Measurements from ENCODE around the gene ZMYND12. TPM values are rescaled to one million over a fixed set of nuclear protein-coding genes. Genes with fewer than 3 reads are reported as not detected.
"Not testable (repeated sequence)": the region's sequence is repeated elsewhere in the genome, so short reads cannot be mapped to it uniquely, and the experiment has no call there.

Gene ZMYND12, protein sequence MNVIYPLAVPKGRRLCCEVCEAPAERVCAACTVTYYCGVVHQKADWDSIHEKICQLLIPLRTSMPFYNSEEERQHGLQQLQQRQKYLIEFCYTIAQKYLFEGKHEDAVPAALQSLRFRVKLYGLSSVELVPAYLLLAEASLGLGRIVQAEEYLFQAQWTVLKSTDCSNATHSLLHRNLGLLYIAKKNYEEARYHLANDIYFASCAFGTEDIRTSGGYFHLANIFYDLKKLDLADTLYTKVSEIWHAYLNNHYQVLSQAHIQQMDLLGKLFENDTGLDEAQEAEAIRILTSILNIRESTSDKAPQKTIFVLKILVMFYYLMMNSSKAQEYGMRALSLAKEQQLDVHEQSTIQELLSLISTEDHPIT
- 1 to 10 TPM; 4.0 to 5.5 (median 4.6) TPM for polyA plus RNA-seq (ENCODE audit: insufficient read length in 3 of 3)

DNA sequence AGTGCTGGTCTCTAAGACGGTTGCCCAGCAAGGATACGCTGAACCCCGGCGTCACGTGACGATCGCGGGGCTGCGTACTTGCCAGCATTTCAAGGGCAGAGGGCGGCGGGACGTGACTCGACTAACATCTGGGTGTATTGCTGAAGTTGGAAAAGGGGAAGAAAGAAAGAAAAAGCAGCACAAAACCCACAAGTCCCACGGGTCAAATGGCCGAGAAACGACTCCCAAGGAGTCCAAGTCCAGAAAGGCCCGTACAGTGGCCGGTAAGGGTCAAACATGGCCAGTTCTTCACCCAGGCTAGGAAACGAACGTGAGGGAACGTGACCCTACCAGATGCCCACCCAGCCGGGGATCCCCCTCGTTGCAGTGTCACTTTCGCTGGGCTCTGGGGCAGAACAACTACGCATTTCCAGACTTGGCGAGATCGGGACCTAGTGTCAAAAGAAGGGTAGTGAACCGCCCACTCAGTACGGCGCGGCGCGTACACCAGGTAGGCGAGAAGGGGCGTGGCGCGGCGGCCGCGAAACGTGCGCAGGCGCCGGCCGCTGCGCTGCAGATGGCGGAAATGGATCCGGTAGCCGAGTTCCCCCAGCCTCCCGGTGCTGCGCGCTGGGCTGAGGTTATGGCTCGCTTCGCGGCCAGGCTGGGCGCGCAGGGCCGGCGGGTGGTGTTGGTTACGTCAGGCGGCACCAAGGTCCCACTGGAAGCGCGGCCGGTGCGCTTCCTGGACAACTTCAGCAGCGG lies at the start of gene ZMYND12, which contains the start of gene PPCS:
Gene ZMYND12 (minus strand): TSS at position 13 of the 744 bp plus-strand sequence. CDS start 25 bp downstream, outside the sequence.
Gene PPCS (plus strand): TSS at position 534 of the 744 bp plus-strand sequence. CDS start 23 bp downstream, at position 557.
- peak; percentile 80 to 85 (median 84) for DNase-seq (ENCODE audit: low read depth in 3 of 3, low spot score in 2 of 3)

DNA sequence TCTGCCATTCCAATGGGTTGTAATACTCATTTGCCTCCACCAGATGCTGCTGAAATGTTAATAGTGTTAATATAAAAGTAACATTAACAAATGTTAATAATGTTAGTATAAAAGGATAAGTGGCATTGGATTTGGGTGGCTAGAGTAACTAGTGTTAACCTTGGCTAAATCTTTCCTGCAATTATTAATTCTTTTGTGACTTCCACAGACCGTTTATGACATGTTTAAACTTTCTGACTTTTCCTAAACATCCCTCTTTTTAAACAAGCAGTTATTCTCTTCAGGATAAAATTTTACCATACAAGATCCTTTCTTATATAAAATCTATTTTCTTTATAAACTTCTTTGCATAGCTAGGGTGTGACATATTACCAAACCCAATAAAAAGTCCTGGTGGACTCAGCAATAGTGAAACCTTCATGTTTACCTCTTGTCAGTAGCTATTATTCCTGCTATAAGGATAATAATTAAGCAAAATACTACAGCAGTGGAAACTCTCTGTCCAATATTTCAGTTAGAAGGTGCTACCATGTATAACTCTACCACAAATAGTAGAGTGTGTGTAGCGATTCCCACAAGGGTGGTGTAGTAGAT lies 48.8 kb upstream of the ZMYND12 start:
- no peak for DNase-seq (ENCODE audit: low read depth in 3 of 3, low spot score in 2 of 3)

DNA sequence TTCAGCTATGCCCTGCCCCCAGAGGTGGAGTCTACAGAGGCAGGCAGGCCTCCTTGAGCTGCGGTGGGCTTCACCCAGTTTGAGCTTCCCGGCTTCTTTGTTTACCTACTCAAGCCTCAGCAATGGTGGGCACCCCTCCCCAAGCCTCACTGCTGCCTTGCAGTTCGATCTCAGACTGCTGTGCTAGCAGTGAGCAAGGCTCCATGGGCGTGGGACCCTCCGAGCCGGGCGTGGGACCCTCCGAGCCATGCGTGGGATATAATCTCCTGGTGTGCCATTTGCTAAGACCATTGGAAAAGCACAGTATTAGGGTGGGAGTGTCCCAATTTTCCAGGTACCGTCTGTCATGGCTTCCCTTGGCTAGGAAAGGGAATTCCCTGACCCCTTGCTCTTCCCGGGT lies 46.2 kb upstream of the ZMYND12 start:
- not testable (repeated sequence) for DNase-seq (ENCODE audit: low read depth in 3 of 3, low spot score in 2 of 3)

DNA sequence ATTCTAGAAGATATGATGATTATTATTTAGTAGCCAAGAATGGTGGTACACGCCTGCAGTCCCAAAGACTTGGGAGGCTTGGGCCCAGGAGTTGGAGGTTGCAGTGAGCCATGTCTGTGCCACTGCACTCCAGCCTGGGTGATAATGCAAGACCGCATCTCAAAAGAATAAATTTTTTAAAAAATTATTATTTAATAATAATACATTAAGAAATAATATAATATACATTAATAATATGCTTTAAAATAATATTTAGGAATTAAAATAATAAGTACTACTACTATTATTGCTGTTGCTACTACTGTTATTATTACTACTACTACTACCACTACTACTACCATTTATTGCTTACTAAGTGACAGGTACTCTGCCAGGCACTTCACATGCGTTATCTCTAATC lies 34.4 kb upstream of the ZMYND12 start:
- no peak for DNase-seq (ENCODE audit: low read depth in 3 of 3, low spot score in 2 of 3)

DNA sequence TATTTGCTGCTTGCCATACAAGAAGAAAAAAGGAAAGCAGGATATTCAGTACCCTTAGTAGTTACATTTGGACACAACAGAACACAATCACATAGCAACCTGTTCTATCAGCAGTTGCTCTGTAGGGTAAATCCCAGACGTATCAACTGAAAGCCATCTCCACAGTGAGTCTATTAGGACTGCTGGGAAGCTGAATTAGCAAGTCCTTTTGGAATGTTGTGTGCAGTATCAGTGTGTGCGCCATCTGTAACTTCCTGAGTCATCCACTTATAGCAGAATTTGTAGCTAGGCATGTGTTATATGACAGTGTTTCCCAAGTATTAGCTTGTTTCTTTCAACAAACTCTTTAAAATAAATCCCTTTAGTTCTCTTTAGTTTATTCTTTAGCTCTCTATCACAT lies 28.6 kb upstream of the ZMYND12 start:
- DNase-seq (ENCODE audit: low read depth in 3 of 3, low spot score in 2 of 3) = no peak

DNA sequence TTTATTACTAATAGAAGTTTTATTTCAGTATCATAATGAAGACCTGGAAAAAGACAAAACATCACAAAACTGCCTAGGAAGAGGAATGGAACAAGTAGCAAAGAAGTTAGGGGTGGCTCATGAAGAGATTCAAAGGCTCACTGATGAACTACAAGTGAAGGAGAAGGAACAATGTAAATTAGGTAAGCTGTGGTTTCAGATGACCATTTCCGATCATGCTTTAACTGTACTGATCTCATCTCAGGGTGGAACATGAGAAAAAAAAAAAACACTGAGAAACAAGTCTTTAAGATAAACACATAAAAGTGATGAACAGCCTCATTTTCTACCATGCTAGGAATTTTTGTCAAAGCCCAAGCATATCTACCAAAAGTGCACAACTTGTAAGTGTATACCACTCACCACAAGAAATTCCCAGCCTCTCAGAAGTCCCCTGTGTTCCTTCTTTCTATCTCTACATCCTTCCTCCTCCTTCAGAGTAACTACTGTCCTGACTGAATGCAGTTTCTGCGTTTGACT lies 26.9 kb upstream of the ZMYND12 start:
- DNase-seq (ENCODE audit: low read depth in 3 of 3, low spot score in 2 of 3) = no peak

DNA sequence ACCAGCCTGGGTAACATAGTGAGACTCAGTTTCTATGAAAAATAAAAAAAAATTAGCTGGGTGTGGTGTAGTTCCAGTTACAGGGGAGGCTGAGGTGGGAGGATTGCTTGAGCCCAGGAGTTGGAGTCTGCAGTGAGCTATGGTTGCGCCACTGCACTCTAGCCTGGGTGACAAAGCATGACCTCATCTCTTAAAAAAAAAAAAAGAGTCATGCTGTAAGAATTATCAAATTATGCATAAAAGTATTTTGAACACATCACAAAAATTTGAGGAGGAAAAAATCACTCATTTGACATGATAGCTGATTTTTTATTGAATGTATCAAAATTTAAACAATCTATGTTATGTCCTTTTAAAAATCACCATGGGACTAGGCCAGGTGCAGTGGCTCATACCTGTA lies 25.1 kb upstream of the ZMYND12 start:
- DNase-seq (ENCODE audit: low read depth in 3 of 3, low spot score in 2 of 3) = no peak

DNA sequence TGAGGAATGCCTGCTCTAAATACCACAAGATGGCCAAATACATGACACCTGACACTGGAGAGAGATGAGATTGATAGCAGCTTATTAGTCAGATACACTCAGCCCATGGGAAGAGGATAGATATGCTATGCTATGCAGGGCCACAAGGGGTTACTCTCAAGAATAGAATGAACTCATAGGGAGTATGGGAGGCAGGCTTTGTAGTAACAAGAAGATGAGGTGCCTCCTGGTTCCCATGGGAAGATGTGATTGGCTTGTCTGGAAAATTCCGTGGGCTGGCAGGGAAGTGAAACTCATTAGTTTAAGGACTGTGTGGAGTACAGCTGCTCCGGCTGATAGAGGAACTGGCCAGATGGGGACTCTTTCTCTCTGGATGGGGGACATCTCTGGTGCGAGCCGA lies 23.8 kb upstream of the ZMYND12 start:
- no peak for DNase-seq (ENCODE audit: low read depth in 3 of 3, low spot score in 2 of 3)

DNA sequence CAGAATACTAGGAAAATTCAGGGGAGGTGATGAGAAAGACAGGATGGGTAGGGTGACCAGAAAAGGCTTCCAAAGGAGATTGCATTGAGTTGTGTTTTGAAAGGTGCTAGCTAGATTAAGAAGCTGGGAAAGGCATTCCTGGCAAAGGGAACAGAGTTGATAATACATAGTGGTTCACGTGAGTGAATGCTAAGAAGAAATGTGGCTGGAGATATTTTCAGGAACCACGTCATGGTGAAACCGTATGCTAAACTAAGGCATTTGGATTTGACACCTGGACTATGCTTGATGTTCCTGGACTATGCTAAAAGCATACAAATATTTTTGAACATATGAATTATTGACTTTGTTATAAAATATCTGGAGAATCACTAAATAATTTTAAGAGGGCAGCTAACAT lies 22.0 kb upstream of the ZMYND12 start:
- no peak for DNase-seq (ENCODE audit: low read depth in 3 of 3, low spot score in 2 of 3)

DNA sequence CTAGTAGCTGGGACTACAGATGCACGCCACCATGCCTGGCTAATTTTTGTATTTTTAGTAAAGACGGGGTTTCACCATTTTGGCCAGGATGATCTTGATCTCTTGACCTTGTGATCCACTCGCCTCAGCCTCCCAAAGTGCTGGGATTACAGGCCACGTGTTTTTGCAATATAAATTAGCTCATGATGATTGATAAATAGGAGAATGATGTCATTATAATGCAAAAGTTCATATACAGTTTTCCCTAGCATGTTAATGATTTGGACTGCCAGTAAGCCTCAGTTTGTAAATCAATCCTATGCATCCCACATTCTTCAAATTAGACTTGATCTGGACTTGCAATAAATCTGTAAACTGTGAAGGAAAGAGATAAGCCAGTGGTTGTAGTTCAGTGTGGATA lies 21.5 kb upstream of the ZMYND12 start:
- not testable (repeated sequence) for DNase-seq (ENCODE audit: low read depth in 3 of 3, low spot score in 2 of 3)

DNA sequence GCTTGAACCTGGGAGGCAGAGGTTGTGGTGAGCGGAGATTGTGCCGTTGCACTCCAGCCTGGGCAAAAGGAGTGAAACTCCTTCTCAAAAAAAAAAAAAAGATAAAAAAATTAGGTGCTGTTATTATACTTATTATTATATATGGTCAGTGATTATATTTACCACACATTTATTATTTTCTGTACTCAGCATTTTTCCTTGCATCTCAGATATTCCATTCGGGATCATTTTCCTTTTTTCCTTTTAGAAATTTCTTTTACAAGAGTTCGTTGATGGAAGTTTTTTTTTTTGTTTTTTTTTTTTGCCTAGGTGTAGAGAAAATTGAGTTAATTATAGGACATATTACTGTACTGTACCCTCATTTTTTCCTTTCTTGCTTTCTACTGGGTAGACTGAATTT lies 20.8 kb upstream of the ZMYND12 start:
- DNase-seq (ENCODE audit: low read depth in 3 of 3, low spot score in 2 of 3) = no peak

DNA sequence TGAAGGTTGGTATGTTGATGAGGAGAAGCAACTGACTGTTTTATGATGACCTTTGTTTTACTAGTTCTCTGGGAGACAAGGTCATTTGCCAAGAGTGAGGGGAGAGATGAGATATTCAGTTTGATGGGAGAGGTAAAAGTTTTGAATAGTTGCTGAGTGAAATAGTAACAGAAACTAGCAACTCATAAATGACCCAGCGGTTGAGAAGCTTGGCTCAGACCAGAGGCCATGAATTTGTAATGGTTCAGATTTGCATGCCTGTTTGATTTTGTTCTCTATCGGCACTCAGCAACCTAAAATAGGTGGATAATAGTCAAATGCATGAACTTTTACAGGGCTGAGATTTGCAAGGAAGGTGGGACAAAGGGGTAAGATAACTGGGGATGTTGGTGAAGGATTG lies 13.9 kb upstream of the ZMYND12 start:
- DNase-seq (ENCODE audit: low read depth in 3 of 3, low spot score in 2 of 3) = no peak

DNA sequence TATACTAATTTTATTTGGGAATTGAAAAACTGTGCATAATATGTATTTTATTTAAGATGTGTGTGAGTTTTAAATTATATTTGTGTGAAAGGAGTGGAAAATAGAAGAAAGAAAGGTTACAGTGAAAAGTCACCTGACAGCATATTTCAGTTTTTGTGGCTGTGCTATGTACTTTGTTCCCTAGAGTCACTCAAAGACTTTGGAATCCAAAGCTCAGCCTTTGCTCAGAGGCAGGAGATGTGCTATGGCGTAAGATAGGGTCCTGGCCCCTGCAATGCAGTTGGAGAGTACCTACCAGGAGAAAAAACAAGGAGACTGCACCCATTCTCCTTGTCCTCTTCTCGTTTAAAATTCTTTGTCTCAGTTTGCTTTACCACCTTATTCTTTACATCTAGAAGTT lies 10.2 kb upstream of the ZMYND12 start:
- no peak for DNase-seq (ENCODE audit: low read depth in 3 of 3, low spot score in 2 of 3)

DNA sequence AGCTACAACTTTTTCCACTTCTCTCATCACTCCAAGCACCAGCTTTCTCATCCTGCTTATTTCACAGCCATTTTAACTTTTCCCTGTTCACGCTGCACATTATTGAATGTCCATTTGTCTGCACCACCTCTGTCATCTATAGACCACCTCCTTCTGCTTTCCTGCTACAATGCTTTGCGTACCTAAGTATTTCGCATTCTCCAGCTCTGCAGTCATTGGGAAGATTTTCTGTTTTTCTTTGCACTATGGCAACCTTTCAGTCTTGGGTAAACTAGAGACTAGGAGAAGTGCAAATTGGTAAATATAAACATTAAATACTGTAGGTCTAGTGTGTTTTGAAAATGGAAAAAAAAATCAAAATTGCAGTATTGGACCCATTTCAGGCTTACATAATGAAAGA lies 8.1 kb upstream of the ZMYND12 start:
- DNase-seq (ENCODE audit: low read depth in 3 of 3, low spot score in 2 of 3) = peak in 1 of 3 donors; percentile 15

DNA sequence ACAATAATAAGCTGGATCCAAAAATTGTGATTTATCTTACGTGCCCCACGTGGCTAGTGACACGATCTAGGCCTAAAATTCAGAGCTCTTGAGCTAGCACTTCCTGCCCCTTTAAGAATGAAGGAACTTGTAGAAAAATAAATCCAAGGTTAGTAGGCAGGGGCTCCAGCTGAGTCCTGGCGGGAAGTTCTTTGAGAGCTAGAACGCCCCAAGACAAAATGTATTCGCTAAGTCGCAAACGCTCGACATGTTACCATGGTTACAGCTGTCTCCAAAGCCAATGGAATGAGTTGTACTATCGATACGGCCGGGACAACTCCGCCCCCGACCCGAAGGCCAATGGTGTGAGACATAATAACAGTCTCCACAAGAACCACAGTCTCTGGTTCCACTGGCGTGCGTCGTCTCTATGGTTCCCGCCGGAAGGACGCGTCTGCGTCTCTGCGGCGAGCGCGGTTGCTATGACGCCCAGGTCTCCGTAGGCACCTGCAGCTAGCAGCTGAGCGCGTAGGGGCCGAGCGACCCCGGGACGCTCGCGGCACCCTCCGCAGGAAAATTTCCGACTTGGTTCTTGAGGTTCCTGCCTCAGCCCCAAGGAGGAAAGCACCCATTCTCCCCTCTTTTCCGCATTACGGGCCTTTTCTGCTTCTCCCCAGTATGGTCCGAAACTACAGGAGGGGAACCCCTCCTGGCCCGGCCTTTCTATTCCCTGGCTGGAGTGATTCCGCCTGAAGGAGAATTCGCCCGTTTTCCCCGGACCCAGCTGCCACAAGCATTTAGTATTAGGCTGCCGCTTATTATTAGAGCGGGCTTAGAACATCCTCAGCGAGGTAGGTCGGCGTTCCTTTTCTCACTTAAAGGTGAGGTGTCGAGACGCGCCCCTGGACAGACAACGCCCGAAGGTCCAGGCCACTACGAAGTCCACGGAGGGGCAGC lies 7.3 kb upstream of the ZMYND12 start, which contains the start of gene CCDC30:
Gene CCDC30 (plus strand): TSS at position 459 of the 936 bp plus-strand sequence. CDS start 17,266 bp downstream, outside the sequence.
- peak; percentile 95 to 96 (median 96) for DNase-seq (ENCODE audit: low read depth in 3 of 3, low spot score in 2 of 3)

DNA sequence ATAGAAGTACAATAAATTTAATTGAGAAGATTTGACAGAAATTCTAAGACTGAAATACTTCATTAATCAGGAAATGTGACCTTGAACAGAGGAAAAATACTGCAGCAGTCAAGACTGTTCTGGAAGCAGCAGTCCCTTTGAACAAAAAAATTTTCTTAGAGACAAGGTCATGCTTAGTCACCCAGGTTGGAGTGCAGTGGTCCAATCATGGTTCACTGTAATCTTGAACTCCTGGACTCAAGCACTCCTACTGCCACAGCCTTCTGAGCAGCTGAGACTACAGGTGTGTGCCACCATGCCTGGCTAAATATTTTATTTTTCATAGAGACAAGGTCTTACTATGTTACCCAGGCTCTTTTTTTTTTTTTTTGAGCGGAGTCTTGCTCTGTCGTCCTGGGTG lies 5.4 kb upstream of the ZMYND12 start:
- no peak for DNase-seq (ENCODE audit: low read depth in 3 of 3, low spot score in 2 of 3)

DNA sequence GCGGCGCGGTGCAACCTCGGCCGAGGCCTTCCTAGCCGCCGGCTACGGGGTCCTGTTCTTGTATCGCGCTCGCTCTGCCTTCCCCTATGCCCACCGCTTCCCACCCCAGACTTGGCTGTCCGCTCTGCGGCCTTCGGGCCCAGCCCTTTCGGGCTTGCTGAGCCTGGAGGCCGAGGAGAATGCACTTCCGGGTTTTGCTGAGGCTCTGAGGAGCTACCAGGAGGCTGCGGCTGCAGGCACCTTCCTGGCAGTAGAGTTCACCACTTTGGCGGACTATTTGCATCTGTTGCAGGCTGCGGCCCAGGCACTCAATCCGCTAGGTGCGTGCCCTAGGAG lies 900 bp upstream of the ZMYND12 start:
- DNase-seq (ENCODE audit: low read depth in 3 of 3, low spot score in 2 of 3) = peak in 2 of 3 donors; percentile 46 to 53

DNA sequence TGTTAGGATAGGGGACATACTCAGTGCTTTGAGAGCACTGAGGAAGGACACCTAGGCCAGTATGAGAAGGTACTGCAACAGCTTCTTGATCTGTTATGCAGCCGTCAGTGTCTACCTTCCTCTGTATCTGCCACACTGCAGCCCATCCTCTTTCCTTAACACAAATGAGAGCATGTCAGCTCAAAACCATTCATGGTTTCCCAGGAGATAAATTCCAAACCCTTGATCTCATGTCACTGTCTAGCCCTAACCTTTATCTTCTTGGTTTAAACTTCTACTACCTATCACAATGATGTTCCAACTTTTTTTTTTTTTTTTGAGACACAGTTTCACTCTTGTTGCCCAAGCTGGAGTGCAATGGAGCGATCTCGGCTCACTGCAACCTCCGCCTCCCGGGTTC lies 1.4 kb downstream of the ZMYND12 start:
- DNase-seq (ENCODE audit: low read depth in 3 of 3, low spot score in 2 of 3) = no peak

DNA sequence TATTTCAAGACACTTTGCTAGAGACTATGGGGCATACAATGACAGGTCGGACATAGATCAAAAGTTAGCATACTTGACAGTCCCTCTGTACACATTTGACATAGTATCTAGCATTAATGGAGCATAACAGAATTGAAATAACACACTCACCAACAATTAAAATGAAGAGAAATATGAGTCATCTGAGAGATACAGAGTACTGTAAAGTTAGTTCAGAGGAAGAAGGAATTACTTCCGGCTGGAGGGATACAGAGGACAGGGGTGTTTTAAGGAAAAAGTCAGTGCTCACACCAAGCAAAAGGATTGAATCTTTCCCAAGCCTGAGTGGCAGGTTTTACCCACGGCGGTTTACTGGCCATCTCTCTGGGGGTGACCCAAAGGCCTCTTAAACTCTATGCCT lies 2.4 kb downstream of the ZMYND12 start:
- DNase-seq (ENCODE audit: low read depth in 3 of 3, low spot score in 2 of 3) = no peak

DNA sequence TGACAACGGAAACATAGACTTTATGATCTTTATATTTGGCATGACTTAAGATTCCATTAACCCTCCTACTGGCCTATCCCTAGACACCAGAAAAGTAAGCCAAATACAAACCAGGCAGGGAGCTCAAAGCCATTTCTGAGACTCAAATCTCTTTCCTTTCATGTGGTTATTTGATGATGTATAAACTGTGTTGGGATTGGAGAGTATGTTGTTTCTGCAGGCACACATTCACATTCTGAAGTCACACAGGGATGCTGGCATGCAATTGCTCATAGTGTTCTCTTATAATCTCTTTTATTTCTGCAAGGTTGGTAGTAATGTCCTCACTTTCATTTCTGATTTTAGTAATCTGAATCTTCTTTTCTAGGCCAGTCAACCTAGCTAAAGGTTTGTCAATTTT lies 5.8 kb downstream of the ZMYND12 start:
- DNase-seq (ENCODE audit: low read depth in 3 of 3, low spot score in 2 of 3) = no peak

Measured in right renal cortex interstitium (tissue), 3 donors.